IMR-90 (cell line): Measurements from ENCODE around the gene COQ8A. TPM values are rescaled to one million over a fixed set of nuclear protein-coding genes. Genes with fewer than 3 reads are reported as not detected.

ENCODE experiments used
- ATAC-seq: fragments of 200-7000 bp; cut with Tn5 transposase; 2 replicates; pipeline ENCODE4 v1.9.1; 2020; ENCODE audit warnings: low read depth, mild to moderate bottlenecking, moderate library complexity
- BruUV-seq: library from RNA; stranded (reverse); fragments of 400-500 nt; replicated peaks from 2 replicates; lab custom pipeline; 2021; lab: Mats Ljungman, UMichigan
- CTCF ChIA-PET: fragments of 300-600 bp; formaldehyde crosslinking; extraction: SDS; loops from one replicate; lab custom pipeline; 2021; ENCODE audit warnings: antibody characterized with exemption; lab: Yijun Ruan, JAX
- POLR2A ChIA-PET: fragments of 300-600 bp; sonication (Branson Sonifier 250); formaldehyde crosslinking; loops from one replicate; lab custom pipeline; 2022; ENCODE audit warnings: antibody characterized with exemption; ENCODE audit not compliant: unreplicated experiment; lab: Charles Lee
- DNase-seq: peaks from one replicate; pipeline ENCODE4 v3.0.0; 2013
- H2AFZ ChIP-seq: replicated peaks from 2 replicates; pipeline ENCODE3; 2013; ENCODE audit warnings: low read length, mild to moderate bottlenecking; ENCODE audit not compliant: poor library complexity
- H2AK5ac ChIP-seq: 2 replicates; pipeline ENCODE4 v1.6.1; 2013; ENCODE audit warnings: low read depth, low read length, inconsistent platforms
- H2AK9ac ChIP-seq: replicated peaks from 2 replicates; pipeline ENCODE3; 2013; ENCODE audit warnings: mild to moderate bottlenecking, low read depth, low read length, moderate library complexity; ENCODE audit not compliant: poor library complexity
- H2BK120ac ChIP-seq: 2 replicates; pipeline ENCODE4 v1.6.1; 2013; ENCODE audit warnings: low read depth, low read length, inconsistent platforms
- H2BK15ac ChIP-seq: 3 replicates; pipeline ENCODE4 v1.6.1; 2013; ENCODE audit warnings: low read depth, low read length, inconsistent platforms
- H2BK20ac ChIP-seq: 2 replicates; pipeline ENCODE4 v1.6.1; 2013; ENCODE audit warnings: low read depth, mild to moderate bottlenecking, inconsistent platforms, low read length, moderate library complexity
- H2BK5ac ChIP-seq: 2 replicates; pipeline ENCODE4 v1.6.1; 2013; ENCODE audit warnings: mild to moderate bottlenecking, low read depth, low read length, inconsistent platforms; ENCODE audit not compliant: poor library complexity, severe bottlenecking
- H3K14ac ChIP-seq: replicated peaks from 2 replicates; pipeline ENCODE4 v1.6.1; 2013; ENCODE audit warnings: low read depth, low read length, inconsistent platforms
- H3K18ac ChIP-seq: 2 replicates; pipeline ENCODE4 v1.6.1; 2013; ENCODE audit warnings: low read depth, low read length, control low read depth
- H3K23ac ChIP-seq: 2 replicates; pipeline ENCODE4 v1.6.1; 2013; ENCODE audit warnings: low read depth, low read length, inconsistent platforms
- H3K27ac ChIP-seq: 2 replicates; pipeline ENCODE4 v1.5.1; 2013; ENCODE audit warnings: mild to moderate bottlenecking, control low read depth, low read length; ENCODE audit not compliant: insufficient read depth
- H3K27me3 ChIP-seq: 2 replicates; pipeline ENCODE4 v1.6.1; 2013; ENCODE audit warnings: low read length; ENCODE audit not compliant: control insufficient read depth, insufficient read depth
- H3K36me3 ChIP-seq: 2 replicates; pipeline ENCODE4 v1.6.1; 2013; ENCODE audit warnings: low read length, mixed read lengths; ENCODE audit not compliant: control insufficient read depth, insufficient read depth
- H3K4ac ChIP-seq: 2 replicates; pipeline ENCODE4 v1.6.1; 2013; ENCODE audit warnings: low read depth, low read length, inconsistent platforms
- H3K4me1 ChIP-seq: 2 replicates; pipeline ENCODE4 v1.6.1; 2013; ENCODE audit warnings: low read length, mixed read lengths; ENCODE audit not compliant: control insufficient read depth, insufficient read depth
- H3K4me2 ChIP-seq: 2 replicates; pipeline ENCODE4 v1.6.1; 2013; ENCODE audit warnings: low read depth, mild to moderate bottlenecking, control low read depth, low read length, moderate library complexity
- H3K4me3 ChIP-seq: 2 replicates; pipeline ENCODE4 v1.5.1; 2013; ENCODE audit warnings: low read depth, mild to moderate bottlenecking, control low read depth, low read length, moderate library complexity; ENCODE audit not compliant: insufficient read depth
- H3K56ac ChIP-seq: 2 replicates; pipeline ENCODE4 v1.6.1; 2013; ENCODE audit warnings: low read length, inconsistent platforms; ENCODE audit not compliant: insufficient read depth; ENCODE audit errors: extremely low read depth
- H3K79me1 ChIP-seq, 2 experiments: 2 replicates each; pipeline ENCODE4 v1.6.1; 2013; ENCODE audit warnings: low read length in 2 of 2, inconsistent platforms in 1 of 2, low read depth in 1 of 2
- H3K9ac ChIP-seq: 2 replicates; pipeline ENCODE4 v1.6.1; 2013; ENCODE audit warnings: low read depth, low read length, control low read depth
- H3K9me1 ChIP-seq: 2 replicates; pipeline ENCODE4 v1.6.1; 2013; ENCODE audit warnings: low read length, inconsistent platforms; ENCODE audit not compliant: insufficient read depth
- H3K9me3 ChIP-seq: 2 replicates; pipeline ENCODE4 v1.6.1; 2013; ENCODE audit warnings: low read length; ENCODE audit not compliant: control insufficient read depth, insufficient read depth
- H4K20me1 ChIP-seq: 2 replicates; pipeline ENCODE4 v1.6.1; 2013; ENCODE audit warnings: low read length, inconsistent platforms; ENCODE audit not compliant: insufficient read depth
- H4K5ac ChIP-seq: 2 replicates; pipeline ENCODE4 v1.6.1; 2013; ENCODE audit warnings: mild to moderate bottlenecking, low read depth, low read length, control low read depth
- H4K8ac ChIP-seq, 2 experiments: 2 replicates each; pipeline ENCODE4 v1.6.1; 2013; ENCODE audit warnings: low read depth in 2 of 2, low read length in 2 of 2, control low read depth in 1 of 2, inconsistent platforms in 1 of 2
- H4K91ac ChIP-seq: 2 replicates; pipeline ENCODE4 v1.6.1; 2013; ENCODE audit warnings: low read depth, low read length, inconsistent platforms; ENCODE audit not compliant: insufficient read depth
- CEBPB ChIP-seq: IDR thresholded peaks from 2 replicates; pipeline ENCODE4 v1.6.1; 2012; ENCODE audit warnings: low read depth, low read length, improper control_type of control experiment
- ELK1 ChIP-seq: fragments of 150-350 bp; IDR thresholded peaks from 2 replicates; pipeline ENCODE4 v1.6.1; 2016; ENCODE audit warnings: low read depth, mild to moderate bottlenecking, low read length, moderate library complexity, borderline replicate concordance
- WGBS, 2 experiments: methylation state at CpG; one replicate each; pipeline versions ENCODE4 v1.1.5 to v1.1.7; 2013; ENCODE audit warnings: missing lambda C conversion rate in 2 of 2; ENCODE audit not compliant: insufficient read length in 1 of 2; ENCODE audit errors: extremely low coverage in 2 of 2; 5-methylcytosine and 5-hydroxymethylcytosine counted together
- dilution Hi-C: fragments of 300-500 bp; cut with HindIII; formaldehyde crosslinking; loops from one replicate; pipeline ENCODE4 v1.14.3; 2018; ENCODE audit warnings: low sequenced_read_pairs; ENCODE audit not compliant: unreplicated experiment
- in situ Hi-C: fragments of 300-500 bp; cut with MboI; formaldehyde crosslinking; loops from 3 replicates; pipeline ENCODE4 v1.14.3; 2019; ENCODE audit warnings: low sequenced_read_pairs, inconsistent platforms, mixed read lengths
- intact Hi-C: fragments of 100-400 bp; cut with micrococcal nuclease; formaldehyde crosslinking; loops from 2 replicates; pipeline ENCODE4 v1.10.0; 2022
- polyA plus RNA-seq, 3 experiments: library from polyadenylated mRNA; depleted of rRNA; stranded (reverse); fragments of >200 nt; gene quantifications; 2 replicates each; pipeline ENCODE4 v1.2.3, GENCODE V29; 2012; ENCODE audit warnings: low replicate concordance in 1 of 3
- total RNA-seq: library from RNA; depleted of rRNA; stranded (reverse); fragments of >200 nt; gene quantifications from 2 replicates; pipeline ENCODE4 v1.2.3, GENCODE V29; 2012

The COQ8A gene
- total and polyA plus RNA-seq, 2 of the 4 experiments (the other 2 are of a cell fraction) = 3.8 to 6.1 TPM

GRCh38 chr1:226967665-226968064 lies 27.6 kb downstream of the COQ8A start:
- H4K20me1 ChIP-seq = no peaks in the 10 kb centered on the region
- WGBS, 2 experiments = no CpG with 5 or more reads among the region's 3 CpGs
- no peak overlapping the region for H3K18ac ChIP-seq
- H3K27me3 ChIP-seq = no peaks in the 10 kb centered on the region
- no peaks in the 10 kb centered on the region for H3K79me1 ChIP-seq
- H3K9me3 ChIP-seq = peaks cover 5% of the 10 kb centered on the region
- no peaks in the 10 kb centered on the region for H3K4me1 ChIP-seq
- CTCF ChIA-PET = no interaction called here
- no peak overlapping the region for H3K4ac ChIP-seq
- H2BK20ac ChIP-seq = no peak overlapping the region
- H2AK5ac ChIP-seq = no peak overlapping the region
- ATAC-seq (no peak), DNase-seq (peak; percentile 66)
- no peak overlapping the region for H3K4me3 ChIP-seq
- no peak overlapping the region for H2BK5ac ChIP-seq
- no peaks in the 10 kb centered on the region for H3K9me1 ChIP-seq
- H3K23ac ChIP-seq = no peak overlapping the region
- POLR2A ChIA-PET = no interaction called here
- H2BK15ac ChIP-seq = no peak overlapping the region
- BruUV-seq = no TSS peak
- H3K36me3 ChIP-seq = peaks cover 1% of the 10 kb centered on the region; the same call in 1 of the 2 replicates
- in situ Hi-C loops = no loop called here
- dilution Hi-C loops = no loop called here
- H3K27ac ChIP-seq = no peak overlapping the region
- TF ChIP-seq ELK1 = no peak
- peak; percentile 61; the same call in 1 of the 2 replicates for TF ChIP-seq CEBPB
- H2AFZ ChIP-seq = no peak overlapping the region
- no peak overlapping the region for H3K4me2 ChIP-seq
- intact Hi-C loops = loop anchor here (10.0 kb wide), 1 partner anchor 63 kb away; no protein-coding TSS in a partner anchor
- no peak overlapping the region for H4K91ac ChIP-seq
- no peak overlapping the region for H4K5ac ChIP-seq
- peak overlapping the region; percentile 39 for H2AK9ac ChIP-seq
- H3K9ac ChIP-seq = no peak overlapping the region
- no peak overlapping the region for H3K14ac ChIP-seq
- H2BK120ac ChIP-seq = no peak overlapping the region
- H3K56ac ChIP-seq = no peak overlapping the region
- H4K8ac ChIP-seq = no peak overlapping the region
